ENCODE data around the gene CFAP73.
A peak's percentile ranks its signal among the peaks of the same experiment; 100 is the strongest.

CFAP73 gene

DNA sequence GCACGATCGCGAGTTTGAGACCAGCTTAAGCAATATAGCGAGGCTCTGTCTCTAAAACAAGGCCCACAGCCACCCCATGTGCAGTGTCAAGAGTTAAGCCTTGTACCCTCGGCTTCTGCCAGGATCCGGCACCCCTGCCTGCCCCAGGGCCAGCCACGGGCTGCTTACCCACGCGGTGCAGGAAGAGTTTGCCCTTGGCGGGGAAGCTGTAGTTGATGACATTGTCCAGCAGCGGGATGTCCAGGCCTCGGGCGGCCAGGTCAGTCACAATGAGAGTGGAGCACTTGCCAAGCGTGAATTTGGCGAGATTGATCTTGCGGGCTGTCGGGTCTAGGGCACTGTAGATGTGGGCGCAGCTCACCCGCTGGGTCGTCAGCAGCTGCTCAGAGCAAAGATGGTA lies 22.7 kb downstream of the CFAP73 start:
- no peak overlapping the region for H3K4me2 ChIP-seq (ENCODE audit: low read length)
- no peaks in the 10 kb centered on the region for H3K4me1 ChIP-seq (ENCODE audit: control insufficient read depth, insufficient read depth, low read length)
- H3K9me3 ChIP-seq (replicated peaks; ENCODE audit: low read length), result no peaks in the 10 kb centered on the region
- H3K9ac ChIP-seq (ENCODE audit: low read depth, low read length), result no peak overlapping the region
- no peak overlapping the region for H3K4me3 ChIP-seq (ENCODE audit: low read length)
- no peaks in the 10 kb centered on the region for H3K27me3 ChIP-seq (ENCODE audit: control insufficient read depth, insufficient read depth, low read length)
- H3K36me3 ChIP-seq (ENCODE audit: insufficient read depth, low read length), result peaks cover 74% of the 10 kb centered on the region

DNA sequence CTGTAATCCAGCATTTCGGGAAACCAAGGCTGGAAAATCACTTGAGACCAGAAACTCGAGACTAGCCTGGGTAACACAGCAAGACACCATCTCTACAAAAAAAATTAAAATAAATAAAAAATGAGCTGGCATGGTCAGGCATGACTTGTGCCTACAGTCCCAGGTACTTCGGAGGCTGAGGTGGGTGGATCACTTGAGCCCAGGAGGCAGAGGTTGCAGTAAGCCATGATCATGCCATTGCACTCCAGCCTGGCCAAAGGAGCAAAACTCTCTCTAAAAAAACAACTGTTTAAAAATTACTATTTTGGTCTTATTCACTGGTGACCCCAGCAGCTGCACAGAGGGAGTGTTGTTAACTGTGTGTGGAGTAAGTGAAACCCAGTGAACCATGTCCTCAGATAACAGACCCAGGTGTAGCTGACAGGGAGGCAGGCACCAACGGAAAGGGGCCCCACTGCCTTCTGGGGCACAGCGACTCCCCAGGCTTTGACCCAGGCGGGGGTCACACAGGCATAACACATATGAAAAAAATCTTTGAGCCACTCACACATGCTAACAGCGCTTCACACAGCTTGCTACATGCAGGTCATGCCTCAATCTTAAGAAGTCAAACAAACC lies 23.7 kb downstream of the CFAP73 start:
- Histone ChIP-seq H3K36me3 (ENCODE audit: insufficient read depth, low read length) (peaks cover 75% of the 10 kb centered on the region), H3K27me3 (ENCODE audit: control insufficient read depth, insufficient read depth, low read length) (no peaks in the 10 kb centered on the region), H3K4me3 (ENCODE audit: low read length) (no peak overlapping the region), H3K9ac (ENCODE audit: low read depth, low read length) (no peak overlapping the region), H3K4me2 (ENCODE audit: low read length) (no peak overlapping the region), H3K4me1 (ENCODE audit: control insufficient read depth, insufficient read depth, low read length) (no peaks in the 10 kb centered on the region), H3K9me3 (replicated peaks; ENCODE audit: low read length) (no peaks in the 10 kb centered on the region)

DNA sequence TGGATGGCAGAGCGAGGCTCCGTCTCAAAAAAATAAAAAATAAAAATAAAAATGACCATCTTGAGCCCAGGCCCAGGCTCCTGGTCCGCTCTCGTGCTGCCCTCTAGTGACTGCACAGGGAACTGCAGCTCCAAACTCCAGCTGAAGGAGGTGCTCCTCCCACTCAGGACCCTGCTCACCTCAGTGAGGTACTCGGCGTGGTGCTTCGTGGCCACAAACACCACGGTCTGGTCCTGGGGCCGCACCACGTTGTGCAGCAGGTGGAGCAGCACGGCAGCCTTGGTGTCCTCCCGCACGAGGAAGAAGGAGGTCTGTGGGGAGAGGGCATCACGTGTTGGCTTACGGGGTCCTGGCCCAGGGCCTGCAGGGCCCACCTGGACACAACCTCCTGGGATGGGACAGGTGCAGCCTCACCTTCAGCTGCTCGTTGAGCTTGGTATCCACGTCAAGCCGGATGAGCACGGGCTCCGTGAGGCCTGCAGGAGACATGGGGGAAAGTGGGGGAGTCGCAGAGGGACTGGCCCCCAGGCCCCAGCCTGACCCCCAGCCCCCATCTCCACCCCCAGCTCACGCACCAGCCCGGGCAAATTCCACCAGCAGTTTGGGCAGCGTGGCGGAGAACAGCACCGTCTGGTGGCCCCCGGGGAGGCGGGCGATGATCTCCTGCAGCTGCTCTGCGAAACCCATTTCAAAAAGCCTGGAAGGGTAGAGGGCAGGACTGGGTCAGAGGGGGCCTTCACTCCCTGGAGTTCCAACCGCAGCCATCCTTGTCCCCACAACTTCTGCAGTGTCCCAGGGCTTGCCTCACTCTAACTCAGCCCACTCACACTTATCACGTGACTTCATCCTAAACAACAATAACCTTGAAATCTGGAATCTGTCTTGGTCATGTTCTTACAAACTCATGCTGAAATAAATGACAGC lies 25.2 kb downstream of the CFAP73 start:
- Histone ChIP-seq H3K4me1 (ENCODE audit: control insufficient read depth, insufficient read depth, low read length) (no peaks in the 10 kb centered on the region), H3K9me3 (replicated peaks; ENCODE audit: low read length) (no peaks in the 10 kb centered on the region), H3K4me3 (ENCODE audit: low read length) (no peak overlapping the region), H3K9ac (ENCODE audit: low read depth, low read length) (no peak overlapping the region), H3K27me3 (ENCODE audit: control insufficient read depth, insufficient read depth, low read length) (no peaks in the 10 kb centered on the region), H3K36me3 (ENCODE audit: insufficient read depth, low read length) (peaks cover 86% of the 10 kb centered on the region), H3K4me2 (ENCODE audit: low read length) (no peak overlapping the region)

DNA sequence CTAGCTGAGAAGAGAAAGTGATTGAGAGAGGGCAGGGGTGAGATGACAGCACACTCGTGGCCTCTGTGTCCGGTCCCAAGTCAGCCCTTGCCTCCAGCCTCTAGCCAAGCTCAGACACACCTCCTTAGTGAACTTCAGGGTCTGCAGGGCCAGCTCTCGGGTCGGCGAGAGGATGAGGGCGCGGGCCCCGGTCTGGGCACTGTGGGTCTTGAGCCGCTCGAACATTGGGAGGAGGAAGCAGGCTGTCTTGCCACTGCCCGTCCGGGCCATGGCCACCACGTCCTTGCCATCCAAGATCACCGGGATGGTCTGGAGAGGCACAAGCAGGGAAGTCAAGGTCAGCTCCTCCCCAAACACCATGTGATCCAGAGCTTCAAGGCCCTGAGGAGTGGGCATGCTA lies 29.5 kb downstream of the CFAP73 start:
- Histone ChIP-seq H3K4me1 (ENCODE audit: control insufficient read depth, insufficient read depth, low read length) (no peaks in the 10 kb centered on the region), H3K27me3 (ENCODE audit: control insufficient read depth, insufficient read depth, low read length) (no peaks in the 10 kb centered on the region), H3K9ac (ENCODE audit: low read depth, low read length) (no peak overlapping the region), H3K4me3 (ENCODE audit: low read length) (no peak overlapping the region), H3K36me3 (ENCODE audit: insufficient read depth, low read length) (peaks cover 60% of the 10 kb centered on the region), H3K9me3 (replicated peaks; ENCODE audit: low read length) (no peaks in the 10 kb centered on the region), H3K4me2 (ENCODE audit: low read length) (no peak overlapping the region)

DNA sequence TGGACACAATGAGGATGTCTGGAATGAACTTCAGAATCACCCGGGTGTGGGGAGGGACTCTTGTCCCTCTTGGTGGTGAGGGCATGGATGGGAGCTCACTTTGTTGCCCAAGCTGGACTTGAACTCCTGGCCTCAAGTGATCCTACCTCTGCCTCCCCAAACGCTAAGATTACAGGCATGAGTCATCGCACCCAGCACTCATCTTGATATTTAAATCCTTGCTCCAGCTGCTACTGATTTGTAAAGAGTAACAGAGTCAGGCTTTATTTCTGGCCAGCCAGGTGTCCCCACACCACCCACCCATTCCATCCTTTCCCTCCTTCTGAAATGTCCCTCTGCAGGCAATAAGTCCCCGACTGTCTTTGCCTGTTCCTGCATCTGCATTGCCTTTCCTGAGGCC lies 30.8 kb downstream of the CFAP73 start:
- H3K27me3 ChIP-seq (ENCODE audit: control insufficient read depth, insufficient read depth, low read length), result no peaks in the 10 kb centered on the region
- no peak overlapping the region for H3K4me2 ChIP-seq (ENCODE audit: low read length)
- peaks cover 53% of the 10 kb centered on the region for H3K36me3 ChIP-seq (ENCODE audit: insufficient read depth, low read length)
- H3K4me3 ChIP-seq (ENCODE audit: low read length), result no peak overlapping the region
- no peaks in the 10 kb centered on the region for H3K9me3 ChIP-seq (replicated peaks; ENCODE audit: low read length)
- no peaks in the 10 kb centered on the region for H3K4me1 ChIP-seq (ENCODE audit: control insufficient read depth, insufficient read depth, low read length)
- H3K9ac ChIP-seq (ENCODE audit: low read depth, low read length), result no peak overlapping the region

DNA sequence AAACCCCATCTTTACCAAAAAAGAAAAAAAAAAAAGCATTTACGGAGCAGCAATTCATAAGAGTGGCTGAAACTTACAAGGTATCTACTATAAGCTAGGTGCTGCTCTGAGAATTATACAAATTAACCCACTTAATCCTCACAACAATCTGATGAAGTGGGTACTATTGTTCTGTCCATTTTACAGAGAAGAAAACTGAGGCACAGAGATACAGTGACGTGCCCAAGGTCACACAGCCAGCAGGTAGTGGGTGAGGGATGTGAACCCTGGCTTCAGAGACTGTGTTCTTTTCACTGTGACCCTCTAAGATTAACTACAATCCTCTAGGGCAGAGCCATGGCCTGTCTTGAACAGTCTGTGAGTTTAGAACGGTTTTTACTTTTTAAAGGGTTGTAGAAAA lies 32.5 kb downstream of the CFAP73 start:
- Histone ChIP-seq H3K4me3 (ENCODE audit: low read length) (no peak overlapping the region), H3K9ac (ENCODE audit: low read depth, low read length) (no peak overlapping the region), H3K4me2 (ENCODE audit: low read length) (no peak overlapping the region), H3K27me3 (ENCODE audit: control insufficient read depth, insufficient read depth, low read length) (no peaks in the 10 kb centered on the region), H3K4me1 (ENCODE audit: control insufficient read depth, insufficient read depth, low read length) (peaks cover 9% of the 10 kb centered on the region), H3K9me3 (replicated peaks; ENCODE audit: low read length) (no peaks in the 10 kb centered on the region), H3K36me3 (ENCODE audit: insufficient read depth, low read length) (peaks cover 46% of the 10 kb centered on the region)

DNA sequence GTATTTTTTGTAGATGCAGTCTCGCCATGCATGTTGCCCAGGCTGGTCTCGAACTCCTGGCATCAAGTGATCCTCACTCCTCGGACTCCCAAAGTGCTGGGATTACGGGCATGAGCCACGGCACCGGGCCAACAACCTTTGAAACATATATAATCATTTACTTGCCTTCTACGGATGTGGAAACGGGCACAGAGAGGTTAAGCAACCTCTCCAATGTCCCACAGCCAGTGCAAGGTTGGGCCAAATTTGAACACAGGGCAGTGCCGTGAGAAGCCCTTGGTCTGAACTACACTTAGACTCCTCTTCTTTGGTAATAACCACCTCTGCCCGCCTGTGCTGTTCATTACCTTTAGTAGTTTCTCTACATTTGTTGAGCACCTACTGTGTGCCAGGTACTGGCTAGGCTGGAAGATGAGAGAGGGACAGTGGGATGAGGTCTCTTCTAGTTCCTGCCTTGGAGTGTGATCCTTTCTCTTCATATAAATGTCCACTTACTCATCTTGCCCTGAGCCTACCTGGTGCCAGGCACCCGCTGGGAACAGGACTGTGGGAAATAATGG lies 33.6 kb downstream of the CFAP73 start:
- Histone ChIP-seq H3K9ac (ENCODE audit: low read depth, low read length) (no peak overlapping the region), H3K36me3 (ENCODE audit: insufficient read depth, low read length) (peaks cover 37% of the 10 kb centered on the region)

DNA sequence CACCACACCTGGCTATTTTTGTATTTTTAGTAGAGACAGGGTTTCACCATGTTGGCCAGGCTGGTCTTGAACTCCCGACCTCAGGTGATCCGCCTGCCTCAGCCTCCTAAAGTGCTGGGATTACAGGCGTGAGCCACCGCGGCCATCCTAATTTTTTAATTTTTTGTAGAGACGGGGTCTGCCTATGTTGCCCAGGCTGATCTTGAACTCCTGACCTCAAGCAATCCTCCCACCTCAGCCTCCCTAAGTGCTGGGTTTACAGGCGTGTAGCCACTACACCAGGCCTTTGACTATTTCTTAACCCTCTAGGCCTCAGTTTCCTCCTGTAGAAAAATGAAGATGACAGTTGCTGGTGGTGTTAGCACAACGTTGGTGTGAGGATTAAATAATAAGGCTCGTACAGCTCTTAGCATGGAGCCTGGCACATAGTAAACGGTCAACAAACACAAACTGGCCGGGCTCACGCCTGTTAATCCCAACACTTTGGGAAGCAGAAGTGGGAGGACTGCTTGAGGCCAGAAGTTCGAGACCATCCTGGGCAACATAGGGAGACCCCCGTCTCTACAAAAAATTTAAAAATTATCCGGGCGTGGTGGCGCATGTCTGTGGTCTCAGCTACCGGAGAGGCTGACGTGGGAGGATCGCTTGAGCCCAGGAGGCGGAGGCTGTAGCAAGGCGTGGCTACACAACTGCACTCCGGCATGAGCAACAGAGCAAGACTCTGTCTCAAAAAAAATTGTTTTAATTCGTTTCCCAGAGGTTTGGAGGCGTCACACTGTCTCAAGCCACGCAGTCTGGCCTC lies 34.8 kb downstream of the CFAP73 start:
- H3K4me3 ChIP-seq (ENCODE audit: low read length), result peak overlapping the region; percentile 95
- no peaks in the 10 kb centered on the region for H3K9me3 ChIP-seq (replicated peaks; ENCODE audit: low read length)
- H3K4me2 ChIP-seq (ENCODE audit: low read length), result peak overlapping the region; percentile 88
- no peaks in the 10 kb centered on the region for H3K27me3 ChIP-seq (ENCODE audit: control insufficient read depth, insufficient read depth, low read length)
- peaks cover 11% of the 10 kb centered on the region for H3K4me1 ChIP-seq (ENCODE audit: control insufficient read depth, insufficient read depth, low read length)
- H3K36me3 ChIP-seq (ENCODE audit: insufficient read depth, low read length), result peaks cover 25% of the 10 kb centered on the region
- peak overlapping the region; percentile 99 for H3K9ac ChIP-seq (ENCODE audit: low read depth, low read length)

More for the DNA sequence above, 33.6 kb downstream of the CFAP73 start:
- Histone ChIP-seq H3K27me3 (ENCODE audit: control insufficient read depth, insufficient read depth, low read length) (no peaks in the 10 kb centered on the region), H3K4me1 (ENCODE audit: control insufficient read depth, insufficient read depth, low read length) (peaks cover 11% of the 10 kb centered on the region), H3K4me3 (ENCODE audit: low read length) (no peak overlapping the region), H3K4me2 (ENCODE audit: low read length) (peak overlapping the region; percentile 88), H3K9me3 (replicated peaks; ENCODE audit: low read length) (no peaks in the 10 kb centered on the region)

DNA sequence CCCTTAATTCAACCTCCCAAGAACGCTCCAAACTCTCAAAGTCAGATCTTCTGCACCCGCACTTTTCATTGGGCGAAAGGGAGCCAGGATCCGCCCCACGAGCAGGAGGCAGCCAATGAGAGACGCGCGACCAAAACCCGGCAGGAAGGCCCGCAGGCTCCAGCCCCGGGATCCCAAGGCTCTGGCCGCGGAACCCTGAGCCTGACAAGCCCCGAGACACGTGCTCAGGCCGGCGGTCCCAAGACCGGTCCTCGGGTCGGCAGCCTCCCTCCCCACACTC lies 35.3 kb downstream of the CFAP73 start:
- Histone ChIP-seq H3K9me3 (replicated peaks; ENCODE audit: low read length) (no peaks in the 10 kb centered on the region), H3K4me2 (ENCODE audit: low read length) (peak overlapping the region; percentile 88), H3K36me3 (ENCODE audit: insufficient read depth, low read length) (peaks cover 20% of the 10 kb centered on the region), H3K9ac (ENCODE audit: low read depth, low read length) (peak overlapping the region; percentile 99), H3K4me3 (ENCODE audit: low read length) (peak overlapping the region; percentile 95), H3K4me1 (ENCODE audit: control insufficient read depth, insufficient read depth, low read length) (peaks cover 11% of the 10 kb centered on the region), H3K27me3 (ENCODE audit: control insufficient read depth, insufficient read depth, low read length) (no peaks in the 10 kb centered on the region)

DNA sequence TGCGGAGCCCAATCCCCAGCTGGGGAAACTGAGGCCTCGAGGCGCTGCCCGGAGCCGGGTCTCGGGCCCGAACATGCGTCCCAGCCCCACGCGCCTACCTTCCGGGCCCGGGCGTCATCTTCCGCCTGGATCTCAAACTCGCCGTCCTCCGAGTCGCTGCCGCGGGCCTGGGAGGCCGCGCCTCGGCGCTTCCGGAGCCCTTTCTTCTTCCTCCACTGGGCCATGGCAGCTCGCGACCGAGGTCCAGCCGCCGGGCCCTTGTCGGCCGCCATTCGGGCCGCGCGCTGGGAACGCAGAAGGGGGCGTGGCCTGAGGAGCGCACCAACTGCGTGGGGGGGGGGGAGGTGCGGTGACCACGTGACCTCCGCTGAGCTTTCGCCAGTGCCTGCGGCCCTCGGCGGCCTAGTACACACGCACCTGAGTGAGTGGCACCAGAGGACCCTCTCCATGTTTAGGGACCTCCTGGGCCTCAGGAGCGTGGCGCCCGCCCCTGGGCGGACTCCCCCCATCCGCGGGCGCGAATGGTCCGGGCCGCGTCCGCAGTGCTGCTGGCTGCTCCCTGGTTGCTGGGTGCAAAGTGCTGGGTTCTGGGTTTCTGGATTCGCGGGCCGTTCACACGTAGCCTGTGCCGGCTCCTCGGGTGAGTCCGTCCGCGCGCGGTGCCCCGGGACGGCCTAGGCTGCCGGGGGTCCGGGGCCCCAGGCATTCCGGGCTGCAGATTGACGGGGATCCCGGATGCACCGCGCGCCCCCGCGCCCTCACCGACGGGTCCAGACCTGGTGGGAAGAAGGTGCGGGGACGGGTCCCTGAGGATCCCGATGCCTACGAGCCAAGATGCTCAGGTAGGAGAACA lies 35.9 kb downstream of the CFAP73 start, which contains the start of the genes DDX54 and RITA1:
Gene DDX54, minus strand, starts transcription at position 299 of the 853 bp plus-strand sequence. Its CDS starts 27 bp downstream, at position 272.
Gene RITA1, plus strand, starts transcription at position 542 of the 853 bp plus-strand sequence. CDS start 1,026 bp downstream, outside the sequence.
- peaks cover 11% of the 10 kb centered on the region for H3K4me1 ChIP-seq (ENCODE audit: control insufficient read depth, insufficient read depth, low read length)
- H3K4me3 ChIP-seq (ENCODE audit: low read length), result peak within 1 kb of the TSS; percentile 95
- H3K9me3 ChIP-seq (replicated peaks; ENCODE audit: low read length), result no peaks in the 10 kb centered on the region
- peak within 1 kb of the TSS; percentile 99 for H3K9ac ChIP-seq (ENCODE audit: low read depth, low read length)
- H3K4me2 ChIP-seq (ENCODE audit: low read length), result peak within 1 kb of the TSS; percentile 88
- peaks cover 14% of the 10 kb centered on the region for H3K36me3 ChIP-seq (ENCODE audit: insufficient read depth, low read length)
- H3K27me3 ChIP-seq (ENCODE audit: control insufficient read depth, insufficient read depth, low read length), result no peaks in the 10 kb centered on the region

Data from skeletal muscle satellite cell (primary cell).